K562 (cell line): ENCODE data around the gene GGNBP2. TPM values are rescaled to one million over a fixed set of nuclear protein-coding genes. Genes with fewer than 3 reads are reported as not detected.

Source experiments
- BRD9 ChIP-seq: fragments of 450-650 bp; IDR thresholded peaks from 2 replicates; pipeline ENCODE4 v1.6.1; 2018; ENCODE audit warnings: low read depth; ENCODE audit not compliant: partially characterized antibody
- CCNT2 ChIP-seq: IDR thresholded peaks from 2 replicates; pipeline ENCODE4 v1.6.1; 2011; ENCODE audit warnings: borderline replicate concordance, low read depth, mild to moderate bottlenecking, moderate library complexity, mixed read lengths, low read length; ENCODE audit not compliant: insufficient read length; ENCODE audit errors: extremely low read depth
- CEBPZ ChIP-seq: fragments of 150-350 bp; IDR thresholded peaks from 2 replicates; pipeline ENCODE4 v1.6.1; 2014; ENCODE audit warnings: low read depth, mild to moderate bottlenecking, low read length, borderline replicate concordance
- CXXC5 ChIP-seq: fragments of 250-450 bp; sonication (Bioruptor Pico); IDR thresholded peaks from 2 replicates; pipeline ENCODE4 v1.8.0; 2022; ENCODE audit warnings: inconsistent platforms, mild to moderate bottlenecking, moderate library complexity
- DACH1 ChIP-seq: fragments of 450-650 bp; IDR thresholded peaks from 2 replicates; pipeline ENCODE4 v1.6.1; 2018; ENCODE audit not compliant: partially characterized antibody
- ELF2 ChIP-seq: fragments of 250-450 bp; sonication (Bioruptor Pico); IDR thresholded peaks from 2 replicates; pipeline ENCODE4 v1.5.0; 2021; ENCODE audit warnings: mild to moderate bottlenecking
- FOXK2 ChIP-seq, 2 experiments: fragments of 450-650 bp; IDR thresholded peaks in 1 of 2; conservative IDR thresholded peaks in 1 of 2; 2 replicates each; pipeline ENCODE4 v1.6.1; 2016; ENCODE audit warnings: low read depth in 2 of 2, mild to moderate bottlenecking in 1 of 2
- KDM4B ChIP-seq, 2 experiments: fragments of 450-650 bp in 1 of 2; sonication (generic) in 1 of 2; IDR thresholded peaks; 2 replicates each; pipeline ENCODE4 v1.6.1; 2016 to 2017; ENCODE audit warnings: borderline replicate concordance in 2 of 2, antibody characterized with exemption in 1 of 2, low read depth in 1 of 2, mild to moderate bottlenecking in 1 of 2
- KLF10 ChIP-seq: fragments of 250-450 bp; sonication (Bioruptor Pico); IDR thresholded peaks from 2 replicates; pipeline ENCODE4 v1.6.1; 2021; ENCODE audit warnings: matching md5 sums
- LCOR ChIP-seq: sonication (generic); formaldehyde crosslinking; IDR thresholded peaks from 2 replicates; pipeline ENCODE4 v1.8.0; 2022; ENCODE audit warnings: mild to moderate bottlenecking, missing genetic modification reagents
- POLR2A ChIP-seq: fragments of 450-650 bp; conservative IDR thresholded peaks from 2 replicates; pipeline ENCODE4 v1.6.1; 2016
- SMARCA4 ChIP-seq: fragments of 450-650 bp; IDR thresholded peaks from 2 replicates; pipeline ENCODE4 v1.6.1; 2016
- TEAD1 ChIP-seq, 2 experiments: fragments of 450-650 bp in 1 of 2; sonication (generic) in 1 of 2; formaldehyde crosslinking; IDR thresholded peaks; 2 replicates each; pipeline versions ENCODE4 v1.4.0 to v1.8.0; 2020 to 2022; ENCODE audit warnings: mild to moderate bottlenecking in 2 of 2, missing genetic modification reagents in 1 of 2
- XRCC3 ChIP-seq: fragments of 450-650 bp; IDR thresholded peaks from 2 replicates; pipeline ENCODE4 v1.6.1; 2017; ENCODE audit warnings: mild to moderate bottlenecking, moderate library complexity
- ZC3H4 ChIP-seq: sonication (generic); formaldehyde crosslinking; IDR thresholded peaks from 2 replicates; pipeline ENCODE4 v1.9.0; 2021; ENCODE audit warnings: missing genetic modification reagents, borderline replicate concordance
- ZNF507 ChIP-seq: conservative IDR thresholded peaks from 2 replicates; pipeline ENCODE4 v1.6.1; 2017; ENCODE audit warnings: missing genetic modification characterization, missing compliant biosample characterization
- ZNF583 ChIP-seq: fragments of 250-450 bp; sonication (Bioruptor Pico); IDR thresholded peaks from 2 replicates; pipeline ENCODE4 v1.4.0; 2020
- ZNF695 ChIP-seq: fragments of 450-650 bp; formaldehyde crosslinking; IDR thresholded peaks from 2 replicates; pipeline ENCODE4 v1.4.0; 2020; ENCODE audit warnings: mild to moderate bottlenecking, moderate library complexity
- ZNF830 ChIP-seq: fragments of 250-450 bp; sonication (Bioruptor Pico); IDR thresholded peaks from 2 replicates; pipeline ENCODE4 v1.5.0; 2021; ENCODE audit warnings: mild to moderate bottlenecking
- polyA plus RNA-seq, 8 experiments: library from polyadenylated mRNA; depleted of rRNA in 4 of 8; stranded (reverse) in 5 of 8; unstranded in 3 of 8; fragments of >200 nt; fragmentation: Nextera tagmentation in 2 of 8; fragmentation: Illumina TruSeq in 1 of 8; extraction: Ambion mirVana in 2 of 8; extraction: Trizol in 1 of 8; gene quantifications; 2 replicates each; pipeline versions ENCODE4 v1.2.1 to v1.2.3, GENCODE V29; 2011 to 2014; ENCODE audit warnings: inconsistent platforms in 1 of 8, missing spikeins in 1 of 8
- total RNA-seq, 7 experiments: library from RNA; depleted of rRNA in 6 of 7; stranded (reverse); fragments of >200 nt in 6 of 7; fragmentation: Illumina TruSeq in 2 of 7; extraction: Trizol in 2 of 7; gene quantifications; 2 replicates each; pipeline versions ENCODE4 v1.2.1 to v1.2.3, GENCODE V29; 2011 to 2021; ENCODE audit warnings: low replicate concordance in 1 of 7
- TF ChIP-seq, protein P1 (sequence below): sonication (generic); formaldehyde crosslinking; IDR thresholded peaks from 2 replicates; pipeline ENCODE4 v1.8.0; 2022; ENCODE audit warnings: mild to moderate bottlenecking, missing genetic modification reagents, borderline replicate concordance
- TF ChIP-seq, protein P2 (sequence below): sonication (generic); formaldehyde crosslinking; IDR thresholded peaks from 2 replicates; pipeline ENCODE4 v1.4.0; 2020; ENCODE audit warnings: mild to moderate bottlenecking, missing genetic modification reagents
- TF ChIP-seq, protein P3 (sequence below): sonication (generic); formaldehyde crosslinking; IDR thresholded peaks from 2 replicates; pipeline ENCODE4 v1.8.1; 2023; ENCODE audit warnings: mild to moderate bottlenecking, missing genetic modification reagents

The GGNBP2 gene
- total and polyA plus RNA-seq, 9 of the 15 experiments (the other 6 are each of a cell fraction or from before 2014, with no cell fraction given), result 35.7 to 96.6 (median 64.1) TPM

- TF ChIP-seq XRCC3 (no peak), ZNF507 (tag) (no peak), CEBPZ (no peak), ZNF695 (CRISPR knock-in tag) (no peak), ZC3H4 (CRISPR knock-in tag) (no peak), DACH1 (peak; percentile 63), TEAD1 (CRISPR knock-in tag; IDR thresholded peaks at IDR 0.05) (no peak; a peak in 1 of 4 replicates), SMARCA4 (peak; percentile 57), KDM4B (IDR thresholded peaks at IDR 0.05; ENCODE audit: borderline replicate concordance in 2 of 2, low read depth in 1 of 2) (no peak), BRD9 (no peak), ZNF830 (CRISPR knock-in tag) (no peak), CCNT2 (no peak), KLF10 (CRISPR knock-in tag) (no peak), FOXK2 (conservative IDR thresholded peaks at IDR 0.05 in 1 of 2, IDR thresholded peaks at IDR 0.05 in 1 of 2; ENCODE audit: low read depth in 2 of 2) (0 out of 4 replicates have a peak, but pooled peaks of 1 of the 2 experiments have one; percentile 21), POLR2A (no peak), LCOR (no peak), ELF2 (no peak), CXXC5 (CRISPR knock-in tag) (no peak), ZNF583 (CRISPR knock-in tag) (no peak)
- TF ChIP-seq, protein P1, sequence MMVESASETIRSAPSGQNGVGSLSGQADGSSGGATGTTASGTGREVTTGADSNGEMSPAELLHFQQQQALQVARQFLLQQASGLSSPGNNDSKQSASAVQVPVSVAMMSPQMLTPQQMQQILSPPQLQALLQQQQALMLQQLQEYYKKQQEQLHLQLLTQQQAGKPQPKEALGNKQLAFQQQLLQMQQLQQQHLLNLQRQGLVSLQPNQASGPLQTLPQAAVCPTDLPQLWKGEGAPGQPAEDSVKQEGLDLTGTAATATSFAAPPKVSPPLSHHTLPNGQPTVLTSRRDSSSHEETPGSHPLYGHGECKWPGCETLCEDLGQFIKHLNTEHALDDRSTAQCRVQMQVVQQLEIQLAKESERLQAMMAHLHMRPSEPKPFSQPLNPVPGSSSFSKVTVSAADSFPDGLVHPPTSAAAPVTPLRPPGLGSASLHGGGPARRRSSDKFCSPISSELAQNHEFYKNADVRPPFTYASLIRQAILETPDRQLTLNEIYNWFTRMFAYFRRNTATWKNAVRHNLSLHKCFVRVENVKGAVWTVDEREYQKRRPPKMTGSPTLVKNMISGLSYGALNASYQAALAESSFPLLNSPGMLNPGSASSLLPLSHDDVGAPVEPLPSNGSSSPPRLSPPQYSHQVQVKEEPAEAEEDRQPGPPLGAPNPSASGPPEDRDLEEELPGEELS, result no peak
- TF ChIP-seq, protein P2, sequence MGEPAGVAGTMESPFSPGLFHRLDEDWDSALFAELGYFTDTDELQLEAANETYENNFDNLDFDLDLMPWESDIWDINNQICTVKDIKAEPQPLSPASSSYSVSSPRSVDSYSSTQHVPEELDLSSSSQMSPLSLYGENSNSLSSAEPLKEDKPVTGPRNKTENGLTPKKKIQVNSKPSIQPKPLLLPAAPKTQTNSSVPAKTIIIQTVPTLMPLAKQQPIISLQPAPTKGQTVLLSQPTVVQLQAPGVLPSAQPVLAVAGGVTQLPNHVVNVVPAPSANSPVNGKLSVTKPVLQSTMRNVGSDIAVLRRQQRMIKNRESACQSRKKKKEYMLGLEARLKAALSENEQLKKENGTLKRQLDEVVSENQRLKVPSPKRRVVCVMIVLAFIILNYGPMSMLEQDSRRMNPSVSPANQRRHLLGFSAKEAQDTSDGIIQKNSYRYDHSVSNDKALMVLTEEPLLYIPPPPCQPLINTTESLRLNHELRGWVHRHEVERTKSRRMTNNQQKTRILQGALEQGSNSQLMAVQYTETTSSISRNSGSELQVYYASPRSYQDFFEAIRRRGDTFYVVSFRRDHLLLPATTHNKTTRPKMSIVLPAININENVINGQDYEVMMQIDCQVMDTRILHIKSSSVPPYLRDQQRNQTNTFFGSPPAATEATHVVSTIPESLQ (CRISPR knock-in tag), result no peak
- TF ChIP-seq, protein P3, sequence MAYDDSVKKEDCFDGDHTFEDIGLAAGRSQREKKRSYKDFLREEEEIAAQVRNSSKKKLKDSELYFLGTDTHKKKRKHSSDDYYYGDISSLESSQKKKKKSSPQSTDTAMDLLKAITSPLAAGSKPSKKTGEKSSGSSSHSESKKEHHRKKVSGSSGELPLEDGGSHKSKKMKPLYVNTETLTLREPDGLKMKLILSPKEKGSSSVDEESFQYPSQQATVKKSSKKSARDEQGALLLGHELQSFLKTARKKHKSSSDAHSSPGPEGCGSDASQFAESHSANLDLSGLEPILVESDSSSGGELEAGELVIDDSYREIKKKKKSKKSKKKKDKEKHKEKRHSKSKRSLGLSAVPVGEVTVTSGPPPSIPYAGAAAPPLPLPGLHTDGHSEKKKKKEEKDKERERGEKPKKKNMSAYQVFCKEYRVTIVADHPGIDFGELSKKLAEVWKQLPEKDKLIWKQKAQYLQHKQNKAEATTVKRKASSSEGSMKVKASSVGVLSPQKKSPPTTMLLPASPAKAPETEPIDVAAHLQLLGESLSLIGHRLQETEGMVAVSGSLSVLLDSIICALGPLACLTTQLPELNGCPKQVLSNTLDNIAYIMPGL (CRISPR knock-in tag), result no peak
Observed at GRCh38 chr17:36590082-36590481, 45.4 kb downstream of the GGNBP2 start (continued).
